GM19438 (cell line): Measurements from ENCODE around the gene COL6A2.
"Not testable (repeated sequence)": the region's sequence is repeated elsewhere in the genome, so short reads cannot be mapped to it uniquely, and the experiment has no call there.

Experiments
- ATAC-seq: cut with Tn5 transposase; IDR thresholded peaks from one replicate; pipeline ENCODE4 v1.9.1; 2021; ENCODE audit warnings: low read depth; ENCODE audit not compliant: unreplicated experiment

COL6A2 gene

DNA sequence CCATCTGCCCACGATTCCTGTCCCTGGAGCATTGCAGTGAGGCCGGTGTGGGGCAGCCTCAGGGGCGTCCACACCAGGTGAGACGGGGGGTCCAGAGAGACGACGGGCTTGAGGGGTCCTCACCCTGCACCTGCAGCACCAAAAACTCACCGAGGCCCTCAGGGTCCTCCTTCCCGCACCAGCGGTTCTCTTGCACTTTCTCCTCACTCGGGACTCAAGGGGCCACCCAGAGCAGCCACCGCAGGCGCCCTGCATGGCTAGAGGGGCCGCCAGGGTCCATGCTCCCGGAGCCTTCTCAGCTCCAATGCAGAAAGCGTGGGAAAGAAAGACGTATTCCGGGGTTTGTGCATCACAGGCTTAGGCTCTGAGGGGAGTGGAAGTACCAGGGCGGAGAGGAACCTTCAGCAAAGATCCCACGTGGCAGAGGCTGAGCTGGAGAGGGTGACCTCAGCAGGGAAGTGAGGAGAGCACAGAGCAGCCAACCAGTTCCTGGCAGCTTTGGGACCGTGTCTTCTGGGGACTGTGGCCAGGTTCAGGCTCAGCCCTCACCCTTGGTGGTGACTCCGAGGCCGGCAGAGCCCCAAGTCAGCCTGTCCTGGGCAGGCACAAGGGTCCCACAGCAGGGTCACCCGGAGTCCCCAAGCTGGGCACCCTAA lies 19.5 kb upstream of the COL6A2 start:
- no peak for ATAC-seq

- ATAC-seq: no peak
These were observed 18.9 kb upstream of the COL6A2 start for GRCh38 chr21:46078978-46079351.

- ATAC-seq: no peak
These were observed 18.4 kb upstream of the COL6A2 start for GRCh38 chr21:46079352-46080170.

- no peak for ATAC-seq
These were observed 17.5 kb upstream of the COL6A2 start for GRCh38 chr21:46080171-46081021.

DNA sequence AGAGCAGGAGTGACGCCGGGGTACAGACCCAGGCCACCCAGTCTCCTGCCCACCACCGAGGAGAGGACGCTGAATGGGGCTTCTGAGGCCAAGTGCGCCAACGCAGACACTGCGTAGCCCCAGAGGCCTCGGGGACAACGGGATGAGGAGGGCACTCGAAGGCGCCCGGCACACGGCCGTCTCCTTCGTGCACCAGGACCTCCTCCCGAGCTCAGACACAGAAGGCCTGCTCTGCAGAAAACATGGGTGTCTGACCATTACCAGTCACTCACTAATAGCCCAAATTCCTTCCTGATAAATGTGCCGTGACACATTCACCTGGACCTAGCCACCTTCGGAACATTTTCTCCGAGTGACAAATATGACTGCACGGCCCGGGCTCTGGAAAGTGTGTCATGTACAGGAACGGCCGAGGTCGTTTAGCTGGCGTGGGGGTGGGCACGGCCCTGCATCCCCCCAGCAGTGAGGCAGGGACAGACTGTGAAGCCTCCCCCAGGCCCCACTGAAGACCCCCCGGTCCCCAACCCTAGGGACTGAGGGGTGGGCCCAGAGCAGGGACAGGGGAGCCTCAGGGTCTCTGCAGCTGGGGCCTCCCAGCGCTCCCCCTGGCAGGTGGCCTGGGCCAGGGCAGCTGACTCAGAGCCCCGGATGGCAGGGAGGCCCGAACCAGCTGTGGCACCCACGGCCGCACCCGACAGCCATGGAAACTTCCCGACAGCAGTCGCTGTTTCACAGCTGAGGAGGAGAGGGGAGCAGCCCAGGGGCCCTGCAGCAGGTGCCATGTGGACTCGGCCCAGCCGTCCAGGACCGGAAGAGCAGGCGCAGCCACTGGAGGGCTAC lies 16.7 kb upstream of the COL6A2 start:
- no peak for ATAC-seq

DNA sequence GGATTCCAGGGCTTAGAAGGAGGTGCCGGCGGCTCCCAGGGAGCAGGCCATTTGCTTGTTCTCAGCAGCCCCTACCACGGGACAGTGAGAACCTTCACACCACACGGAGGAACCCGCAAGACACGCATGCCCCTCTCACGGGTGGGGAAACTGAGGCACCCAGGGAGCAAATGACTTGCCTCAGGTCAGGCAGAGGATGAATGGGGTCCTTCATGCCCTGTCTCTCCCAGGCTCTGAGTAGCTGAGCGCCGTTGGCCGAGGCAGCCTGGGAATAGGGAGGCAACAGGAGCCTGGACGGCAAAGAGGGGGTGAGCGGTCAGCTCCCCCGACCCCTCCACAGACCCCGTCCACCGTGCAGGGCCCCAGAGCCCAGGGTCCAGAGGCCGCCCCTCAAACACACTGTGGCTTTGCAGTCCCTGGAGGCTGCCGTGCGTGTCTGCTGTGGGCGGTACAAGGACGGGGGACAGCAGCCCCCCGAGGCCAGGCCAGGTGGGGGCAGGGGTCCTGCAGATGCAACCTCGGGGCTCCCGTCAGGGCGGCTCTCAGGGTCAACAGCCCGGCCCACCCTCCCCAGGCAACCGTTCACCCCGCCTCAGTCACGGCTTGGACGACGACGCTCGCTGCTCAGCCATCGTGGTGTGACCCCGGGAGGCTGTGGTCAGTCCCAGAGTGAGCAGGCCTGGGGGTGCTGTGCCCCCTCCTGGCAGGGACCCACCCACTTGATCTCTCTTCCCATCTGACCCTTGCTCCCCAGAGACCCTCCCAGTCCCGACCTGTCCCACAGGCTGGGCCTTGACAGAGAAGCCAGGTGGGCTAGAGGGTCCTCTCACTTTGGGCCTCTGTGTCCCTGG lies 15.8 kb upstream of the COL6A2 start:
- no peak for ATAC-seq

DNA sequence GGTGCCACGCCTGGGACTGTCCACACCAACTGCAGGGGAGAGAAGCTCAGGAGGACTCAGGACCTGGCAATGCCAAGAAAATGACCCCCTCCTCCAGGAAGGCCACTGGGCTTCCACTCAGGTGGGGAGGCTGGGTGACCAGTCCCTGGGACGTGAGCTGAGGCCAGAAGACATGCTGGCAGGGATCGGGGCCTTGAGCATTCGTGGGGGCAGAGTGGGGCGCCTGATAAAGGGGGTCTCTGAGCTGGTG lies 15.3 kb upstream of the COL6A2 start:
- ATAC-seq: no peak

DNA sequence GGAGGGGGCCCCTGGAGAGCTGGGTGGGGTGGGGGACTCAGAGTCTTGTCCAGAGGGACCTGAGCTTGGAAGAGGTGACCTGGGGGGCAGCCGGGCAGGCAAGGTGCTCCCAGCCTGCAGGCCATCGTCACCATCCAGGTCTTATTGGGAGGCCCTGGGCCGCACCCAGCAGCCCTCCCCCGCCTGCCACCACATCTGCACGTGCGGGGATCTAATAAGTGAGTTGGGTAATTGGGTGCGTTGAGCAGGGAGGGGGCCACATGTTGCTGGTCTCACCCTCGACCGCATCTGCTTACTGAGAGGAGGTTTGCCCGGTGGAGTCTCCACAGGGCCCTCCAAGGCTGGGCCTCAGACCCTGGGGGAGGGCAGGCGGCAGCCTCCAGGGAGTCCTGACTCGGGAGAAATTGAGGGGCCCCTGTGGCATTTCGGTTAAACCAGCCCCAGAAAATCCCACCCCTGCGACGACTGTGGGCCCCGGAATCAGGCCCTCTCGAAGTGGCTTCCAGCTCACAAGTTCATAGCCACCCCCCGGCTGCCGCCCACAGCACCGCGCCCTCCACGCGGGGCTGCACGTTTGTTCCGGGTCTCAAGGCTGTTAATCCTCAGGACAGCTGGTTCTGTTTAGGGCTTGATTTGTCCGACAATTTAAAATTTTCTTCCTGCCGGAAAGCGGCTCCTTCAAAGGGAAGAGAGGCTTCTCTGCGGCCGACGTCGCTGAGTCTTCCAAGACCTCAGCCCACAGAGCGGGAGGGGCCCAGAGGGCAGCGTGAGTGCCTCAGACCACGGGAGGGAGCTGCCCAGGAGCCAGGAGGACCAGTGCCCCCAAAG lies 14.7 kb upstream of the COL6A2 start:
- ATAC-seq: no peak

DNA sequence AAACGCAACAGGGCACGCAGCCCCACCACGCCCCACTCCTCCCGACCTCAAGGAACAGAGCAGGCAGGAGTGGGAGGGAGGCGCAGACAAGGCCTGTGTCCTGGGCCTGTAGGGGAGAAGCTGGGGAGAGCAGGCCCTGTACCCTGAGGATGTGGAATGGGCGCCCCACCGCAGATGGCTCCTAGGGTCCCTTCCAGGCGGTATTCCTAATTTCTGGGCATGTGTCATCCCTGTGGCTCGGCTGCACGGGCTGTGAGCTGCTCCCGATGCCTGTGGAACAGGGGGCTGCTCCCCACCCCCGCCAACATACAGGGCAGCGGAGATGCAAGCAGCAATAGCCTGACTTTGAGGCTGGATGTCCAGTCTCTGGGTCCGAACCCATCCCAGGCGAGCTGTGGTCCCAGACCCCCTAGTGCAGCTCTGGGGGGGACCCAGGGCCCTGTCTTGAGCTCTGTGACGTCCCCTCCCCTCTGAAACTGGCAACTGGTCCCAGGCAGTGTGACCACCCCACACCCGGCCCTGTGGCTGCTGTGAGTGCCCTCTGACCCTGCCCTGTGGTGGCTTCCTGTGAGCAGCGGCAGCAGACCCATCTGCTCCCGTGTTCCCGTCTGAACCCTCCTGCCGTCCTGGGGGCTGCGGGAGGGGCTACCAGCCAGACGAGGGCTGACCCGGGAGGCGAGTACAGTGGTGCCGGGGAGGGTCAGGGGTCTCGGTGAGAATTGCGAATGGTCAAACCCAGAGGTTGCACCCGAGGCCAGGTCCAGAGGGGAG lies 13.9 kb upstream of the COL6A2 start:
- no peak for ATAC-seq

GRCh38 chr21:46084709-46085108 lies 13.2 kb upstream of the COL6A2 start:
- no peak for ATAC-seq

DNA sequence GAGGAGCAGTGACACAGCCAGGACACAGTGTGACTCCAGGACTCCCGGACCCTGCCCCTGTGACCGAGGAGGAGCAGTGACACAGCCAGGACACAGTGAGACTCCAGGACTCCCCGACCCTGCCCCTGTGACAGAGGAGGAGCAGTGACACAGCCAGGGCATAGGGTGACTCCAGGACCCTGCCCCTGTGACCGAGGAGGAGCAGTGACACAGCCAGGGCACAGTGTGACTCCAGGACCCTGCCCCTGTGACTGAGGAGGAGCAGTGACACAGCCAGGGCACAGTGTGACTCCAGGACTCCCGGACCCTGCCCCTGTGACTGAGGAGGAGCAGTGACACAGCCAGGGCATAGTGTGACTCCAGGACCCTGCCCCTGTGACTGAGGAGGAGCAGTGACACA lies 12.7 kb upstream of the COL6A2 start:
- ATAC-seq: not testable (repeated sequence)

GRCh38 chr21:46087641-46088040 lies 10.3 kb upstream of the COL6A2 start:
- no peak for ATAC-seq

DNA sequence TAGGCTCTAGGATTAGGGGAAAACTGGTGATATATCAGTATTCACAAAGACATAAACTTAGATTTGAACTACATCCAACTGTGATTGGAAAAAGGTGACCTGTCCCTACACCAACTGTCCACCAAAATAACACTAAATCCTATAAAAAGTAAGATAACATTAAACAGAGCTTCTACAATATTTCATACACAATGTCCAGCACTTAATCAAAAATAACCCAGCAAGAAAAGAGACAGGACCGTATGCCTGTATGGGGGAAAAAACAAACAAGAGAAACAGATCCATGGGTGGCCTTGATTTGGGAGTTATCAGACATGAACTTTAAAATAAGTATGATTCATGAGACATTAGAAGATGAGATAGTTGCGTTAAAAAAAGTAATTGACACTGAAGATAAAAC lies 9.7 kb upstream of the COL6A2 start:
- no peak for ATAC-seq

- ATAC-seq: no peak
These were observed 8.6 kb upstream of the COL6A2 start for GRCh38 chr21:46089285-46089684.

DNA sequence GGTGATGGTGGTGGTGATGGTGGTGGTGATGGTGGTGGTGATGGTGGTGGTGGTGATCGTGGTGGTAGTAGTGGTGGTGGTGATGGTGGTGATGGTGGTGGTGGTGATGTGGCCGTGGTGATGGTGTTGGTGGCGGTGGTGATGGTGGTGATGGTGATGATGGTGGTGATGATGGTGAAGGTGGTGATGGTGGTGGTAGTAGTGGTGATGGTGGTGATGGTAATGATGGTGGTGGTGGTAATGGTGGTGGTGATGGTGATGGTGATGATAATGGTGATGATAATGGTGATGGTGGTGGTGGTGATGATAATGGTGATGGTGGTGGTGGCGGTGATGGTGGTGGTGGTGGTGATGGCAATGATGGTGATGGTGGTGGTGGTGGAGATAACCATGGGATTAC lies 6.8 kb upstream of the COL6A2 start:
- no peak for ATAC-seq

GRCh38 chr21:46091631-46092025 lies 6.3 kb upstream of the COL6A2 start:
- ATAC-seq: no peak

DNA sequence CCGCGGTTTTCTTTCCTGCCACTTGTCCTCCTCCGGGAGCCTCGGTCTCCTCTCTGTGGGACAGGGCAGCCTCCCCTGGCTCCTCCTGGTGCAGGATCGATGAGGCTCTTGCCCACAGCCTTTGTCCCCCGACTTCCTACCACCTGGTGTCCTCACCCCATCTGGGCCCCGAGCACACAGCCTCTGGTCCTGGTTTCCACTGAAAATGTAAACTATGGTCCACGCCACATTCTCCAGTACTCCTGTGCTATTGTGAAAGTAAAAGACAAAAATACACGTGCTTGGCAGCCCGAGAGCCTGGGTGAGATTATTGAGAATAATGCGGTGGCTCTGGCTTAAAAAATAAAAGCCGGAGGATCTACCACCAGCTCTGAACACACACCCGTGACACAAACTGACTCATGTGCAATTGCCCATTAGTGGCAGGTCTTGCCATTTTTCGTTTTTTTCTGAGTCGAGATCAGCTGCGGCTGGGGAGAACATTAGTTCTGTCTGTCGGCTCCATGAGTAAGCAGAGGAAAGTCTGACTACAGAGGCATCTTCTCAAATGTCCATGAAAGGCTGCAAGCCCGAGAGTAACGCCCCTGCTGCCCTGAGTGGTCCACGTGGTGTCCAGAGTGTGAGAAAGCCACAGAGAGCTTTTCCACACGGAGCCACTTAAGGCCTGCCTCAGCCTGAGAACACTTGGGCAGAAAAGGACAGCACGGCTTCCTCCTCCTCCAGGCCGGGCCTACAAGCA lies 5.7 kb upstream of the COL6A2 start:
- no peak for ATAC-seq
